ENCODE data around the gene FPR3. TPM values are rescaled to one million over a fixed set of nuclear protein-coding genes. Genes with fewer than 3 reads are reported as not detected.
"Not testable (repeated sequence)": the region's sequence is repeated elsewhere in the genome, so short reads cannot be mapped to it uniquely, and the experiment has no call there.

FPR3 gene
- total RNA-seq, 1 donor = 2.2 TPM

- H3K4me1 ChIP-seq (ENCODE audit: insufficient read depth, low read length) = peaks cover 54% of the 10 kb centered on the region
- H3K9me3 ChIP-seq (ENCODE audit: low read depth, low read length); H3K4me3 ChIP-seq (ENCODE audit: low read length); H3K27me3 ChIP-seq (ENCODE audit: insufficient read depth, low read length): not testable (repeated sequence)
These were observed 18.4 kb upstream of the FPR3 start for GRCh38 chr19:51776561-51776960.

- Histone ChIP-seq H3K4me3 (ENCODE audit: low read length) (no peak overlapping the region), H3K4me1 (ENCODE audit: insufficient read depth, low read length) (peaks cover 53% of the 10 kb centered on the region), H3K27me3 (ENCODE audit: insufficient read depth, low read length) (peaks cover 4% of the 10 kb centered on the region), H3K9me3 (ENCODE audit: low read depth, low read length) (no peaks in the 10 kb centered on the region)
These were observed 17.1 kb upstream of the FPR3 start for GRCh38 chr19:51777570-51778462.

- peaks cover 4% of the 10 kb centered on the region for H3K27me3 ChIP-seq (ENCODE audit: insufficient read depth, low read length)
- H3K4me3 ChIP-seq (ENCODE audit: low read length) = no peak overlapping the region
- no peaks in the 10 kb centered on the region for H3K9me3 ChIP-seq (ENCODE audit: low read depth, low read length)
- H3K4me1 ChIP-seq (ENCODE audit: insufficient read depth, low read length) = peaks cover 60% of the 10 kb centered on the region
These were observed 15.8 kb upstream of the FPR3 start for GRCh38 chr19:51779181-51779580.

- H3K4me1 ChIP-seq (ENCODE audit: insufficient read depth, low read length) = peaks cover 65% of the 10 kb centered on the region
These were observed 15.3 kb upstream of the FPR3 start for GRCh38 chr19:51779703-51780102.

GRCh38 chr19:51780270-51780669 is 14.7 kb upstream of the FPR3 start:
- Histone ChIP-seq H3K27me3 (ENCODE audit: insufficient read depth, low read length) (peaks cover 4% of the 10 kb centered on the region), H3K4me1 (ENCODE audit: insufficient read depth, low read length) (peaks cover 69% of the 10 kb centered on the region), H3K4me3 (ENCODE audit: low read length) (no peak overlapping the region), H3K9me3 (ENCODE audit: low read depth, low read length) (no peaks in the 10 kb centered on the region)

More at GRCh38 chr19:51779703-51780102, 15.3 kb upstream of the FPR3 start:
- Histone ChIP-seq H3K4me3 (ENCODE audit: low read length) (no peak overlapping the region), H3K27me3 (ENCODE audit: insufficient read depth, low read length) (peaks cover 4% of the 10 kb centered on the region), H3K9me3 (ENCODE audit: low read depth, low read length) (no peaks in the 10 kb centered on the region)

- Histone ChIP-seq H3K4me1 (ENCODE audit: insufficient read depth, low read length) (peaks cover 82% of the 10 kb centered on the region), H3K27me3 (ENCODE audit: insufficient read depth, low read length) (no peaks in the 10 kb centered on the region), H3K9me3 (ENCODE audit: low read depth, low read length) (no peaks in the 10 kb centered on the region), H3K4me3 (ENCODE audit: low read length) (no peak overlapping the region)
These were observed 13.0 kb upstream of the FPR3 start for GRCh38 chr19:51781999-51782398.

- no peak overlapping the region for H3K4me3 ChIP-seq (ENCODE audit: low read length)
- H3K9me3 ChIP-seq (ENCODE audit: low read depth, low read length) = no peaks in the 10 kb centered on the region
- H3K4me1 ChIP-seq (ENCODE audit: insufficient read depth, low read length) = peaks cover 84% of the 10 kb centered on the region
- no peaks in the 10 kb centered on the region for H3K27me3 ChIP-seq (ENCODE audit: insufficient read depth, low read length)
These were observed 11.6 kb upstream of the FPR3 start for GRCh38 chr19:51783372-51783771.

GRCh38 chr19:51784109-51784785 is 10.7 kb upstream of the FPR3 start:
- H3K27me3 ChIP-seq (ENCODE audit: insufficient read depth, low read length) = no peaks in the 10 kb centered on the region
- no peak overlapping the region for H3K4me3 ChIP-seq (ENCODE audit: low read length)
- no peaks in the 10 kb centered on the region for H3K9me3 ChIP-seq (ENCODE audit: low read depth, low read length)
- H3K4me1 ChIP-seq (ENCODE audit: insufficient read depth, low read length) = peaks cover 83% of the 10 kb centered on the region

- H3K4me1 ChIP-seq (ENCODE audit: insufficient read depth, low read length) = peaks cover 84% of the 10 kb centered on the region
These were observed 9.9 kb upstream of the FPR3 start for GRCh38 chr19:51784922-51785690.

GRCh38 chr19:51786646-51787494 is 8.1 kb upstream of the FPR3 start:
- Histone ChIP-seq H3K4me3 (ENCODE audit: low read length) (no peak overlapping the region), H3K27me3 (ENCODE audit: insufficient read depth, low read length) (no peaks in the 10 kb centered on the region), H3K9me3 (ENCODE audit: low read depth, low read length) (no peaks in the 10 kb centered on the region), H3K4me1 (ENCODE audit: insufficient read depth, low read length) (peaks cover 71% of the 10 kb centered on the region)

More at GRCh38 chr19:51784922-51785690, 9.9 kb upstream of the FPR3 start:
- H3K27me3 ChIP-seq (ENCODE audit: insufficient read depth, low read length) = no peaks in the 10 kb centered on the region
- no peaks in the 10 kb centered on the region for H3K9me3 ChIP-seq (ENCODE audit: low read depth, low read length)
- no peak overlapping the region for H3K4me3 ChIP-seq (ENCODE audit: low read length)

GRCh38 chr19:51788029-51788428 is 6.9 kb upstream of the FPR3 start:
- H3K9me3 ChIP-seq (ENCODE audit: low read depth, low read length) = no peaks in the 10 kb centered on the region
- H3K4me1 ChIP-seq (ENCODE audit: insufficient read depth, low read length) = peaks cover 61% of the 10 kb centered on the region
- H3K27me3 ChIP-seq (ENCODE audit: insufficient read depth, low read length) = no peaks in the 10 kb centered on the region
- H3K4me3 ChIP-seq (ENCODE audit: low read length) = no peak overlapping the region

GRCh38 chr19:51789061-51789795 is 5.7 kb upstream of the FPR3 start:
- Histone ChIP-seq H3K9me3 (ENCODE audit: low read depth, low read length) (no peaks in the 10 kb centered on the region), H3K27me3 (ENCODE audit: insufficient read depth, low read length) (no peaks in the 10 kb centered on the region), H3K4me1 (ENCODE audit: insufficient read depth, low read length) (peaks cover 52% of the 10 kb centered on the region), H3K4me3 (ENCODE audit: low read length) (no peak overlapping the region)

- no peaks in the 10 kb centered on the region for H3K9me3 ChIP-seq (ENCODE audit: low read depth, low read length)
- peaks cover 30% of the 10 kb centered on the region for H3K4me1 ChIP-seq (ENCODE audit: insufficient read depth, low read length)
- no peak overlapping the region for H3K4me3 ChIP-seq (ENCODE audit: low read length)
- no peaks in the 10 kb centered on the region for H3K27me3 ChIP-seq (ENCODE audit: insufficient read depth, low read length)
These were observed 2.0 kb upstream of the FPR3 start for GRCh38 chr19:51792932-51793331.

- H3K4me1 ChIP-seq (ENCODE audit: insufficient read depth, low read length) = peaks cover 30% of the 10 kb centered on the region
- H3K27me3 ChIP-seq (ENCODE audit: insufficient read depth, low read length) = no peaks in the 10 kb centered on the region
- H3K9me3 ChIP-seq (ENCODE audit: low read depth, low read length) = no peaks in the 10 kb centered on the region
- no peak overlapping the region for H3K4me3 ChIP-seq (ENCODE audit: low read length)
These were observed 963 bp upstream of the FPR3 start for GRCh38 chr19:51793994-51794393.
